ENCODE measurements around the gene PLCH2.

PLCH2 gene

DNA sequence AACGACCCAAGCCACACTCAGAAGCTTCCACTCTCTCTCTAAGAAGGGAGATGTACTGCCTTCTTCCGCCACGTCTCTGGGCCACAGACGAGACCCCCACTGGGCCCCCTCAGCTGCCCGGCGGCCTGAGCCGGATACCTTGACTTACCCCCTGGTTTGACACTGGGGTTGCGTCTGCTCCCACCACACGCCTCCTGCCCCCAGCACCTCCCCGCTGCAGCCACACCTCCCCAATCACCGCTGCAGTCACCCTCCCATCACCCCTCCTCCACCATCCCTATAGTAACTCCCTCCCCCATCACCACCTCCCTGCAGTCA is 39.6 kb downstream of the PLCH2 start:
- DNase-seq (ENCODE audit: low spot score) = no peak

DNA sequence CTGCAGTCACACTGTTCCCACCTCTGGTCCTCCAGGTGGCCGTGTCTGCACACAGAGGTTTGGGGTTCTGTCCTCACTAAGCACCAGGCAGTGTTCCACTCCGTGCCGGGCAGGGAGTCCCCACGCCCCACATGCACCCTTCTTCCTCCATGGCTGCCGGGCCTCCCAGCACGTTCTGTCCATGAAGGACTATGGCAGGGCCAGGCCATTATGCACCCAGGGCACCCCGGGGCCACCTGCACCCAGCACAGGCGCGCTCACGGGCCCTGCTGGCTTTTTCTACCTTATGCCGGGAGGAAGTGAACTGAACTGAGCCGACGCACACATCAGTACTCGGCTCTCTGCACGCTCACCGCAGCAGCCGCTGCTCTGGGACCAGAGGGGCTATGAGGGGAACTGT is 40.0 kb downstream of the PLCH2 start:
- no peak for DNase-seq (ENCODE audit: low spot score)

GRCh38 chr1:2516946-2517345 is 40.9 kb downstream of the PLCH2 start:
- no peak for DNase-seq (ENCODE audit: low spot score)

- DNase-seq (ENCODE audit: low spot score) = no peak
These were observed 41.9 kb downstream of the PLCH2 start for GRCh38 chr1:2517966-2518365.

GRCh38 chr1:2518528-2518927 is 42.4 kb downstream of the PLCH2 start:
- DNase-seq (ENCODE audit: low spot score) = no peak

DNA sequence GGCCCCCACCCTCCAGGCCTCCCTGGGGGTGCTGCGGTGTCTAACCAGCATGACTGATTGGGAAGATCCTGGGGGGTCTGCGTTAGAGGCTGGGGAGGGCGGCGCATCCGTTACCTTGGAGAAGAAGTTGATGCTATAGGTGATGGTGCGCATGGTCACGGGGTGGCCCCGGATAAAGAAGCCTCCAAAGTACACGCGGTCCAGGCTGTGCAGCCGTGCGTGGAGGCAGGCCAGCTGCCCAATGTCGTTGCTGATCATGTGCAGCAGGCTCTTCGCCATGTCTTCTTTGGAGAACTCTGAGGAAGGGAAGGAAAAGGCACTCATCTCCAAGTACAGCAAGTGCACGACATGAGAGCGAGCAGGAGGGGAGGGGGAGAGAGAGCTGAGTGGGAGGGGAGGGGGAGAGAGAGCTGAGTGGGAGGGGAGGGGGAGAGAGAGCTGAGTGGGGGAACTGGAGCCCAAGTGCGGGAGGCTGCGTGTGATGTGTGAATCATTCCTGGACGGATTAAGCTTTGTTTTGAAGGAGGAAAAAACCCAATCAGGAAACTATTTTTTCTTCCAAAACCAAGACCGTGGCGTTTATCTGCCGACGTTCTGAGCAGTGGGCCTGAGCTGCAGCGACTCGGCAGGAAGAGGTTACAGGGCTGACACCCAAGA is 43.1 kb downstream of the PLCH2 start:
- no peak for DNase-seq (ENCODE audit: low spot score)

- no peak for DNase-seq (ENCODE audit: low spot score)
These were observed 43.6 kb downstream of the PLCH2 start for GRCh38 chr1:2519729-2520128.

GRCh38 chr1:2520206-2520605 is 44.1 kb downstream of the PLCH2 start:
- DNase-seq (ENCODE audit: low spot score) = no peak

GRCh38 chr1:2520806-2521205 is 44.7 kb downstream of the PLCH2 start:
- DNase-seq (ENCODE audit: low spot score) = no peak

- no peak for DNase-seq (ENCODE audit: low spot score)
These were observed 46.1 kb downstream of the PLCH2 start for GRCh38 chr1:2522230-2522629.

- no peak for DNase-seq (ENCODE audit: low spot score)
These were observed 47.3 kb downstream of the PLCH2 start for GRCh38 chr1:2523191-2523890.

DNA sequence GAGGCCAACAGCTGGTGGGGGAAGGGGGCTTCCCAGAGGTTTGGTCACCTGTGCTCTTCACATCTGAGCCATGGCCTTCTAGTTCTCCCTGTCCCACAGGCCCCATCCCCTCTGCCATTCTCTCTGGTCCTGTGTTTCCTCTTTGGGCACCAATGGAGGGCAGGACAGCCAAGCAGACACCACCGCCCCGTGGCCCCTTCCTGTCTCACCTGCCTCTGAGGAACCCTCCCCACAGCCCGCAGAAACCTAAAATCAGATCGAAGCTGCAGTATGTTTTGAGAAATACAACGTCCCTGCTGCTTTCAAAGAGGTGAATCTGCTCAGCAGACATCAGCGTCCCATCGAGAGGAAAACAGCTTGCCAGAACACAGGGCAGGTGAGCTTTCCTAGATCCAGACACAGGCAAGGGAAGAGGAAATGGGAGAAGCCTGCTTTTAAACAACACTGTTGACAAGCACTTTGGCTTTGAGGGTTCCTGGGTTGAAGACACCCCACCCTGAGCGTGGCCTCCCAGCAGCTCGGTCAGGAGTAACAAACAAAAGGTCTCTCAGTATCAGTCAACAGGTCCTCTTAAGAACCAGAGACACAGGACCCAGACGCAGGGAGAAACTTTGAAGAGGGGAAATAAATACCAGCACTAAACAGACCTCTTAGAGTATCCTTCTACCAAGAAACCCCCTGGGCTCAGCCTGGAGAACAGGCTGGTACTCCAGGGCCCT is 48.0 kb downstream of the PLCH2 start:
- no peak for DNase-seq (ENCODE audit: low spot score)

DNA sequence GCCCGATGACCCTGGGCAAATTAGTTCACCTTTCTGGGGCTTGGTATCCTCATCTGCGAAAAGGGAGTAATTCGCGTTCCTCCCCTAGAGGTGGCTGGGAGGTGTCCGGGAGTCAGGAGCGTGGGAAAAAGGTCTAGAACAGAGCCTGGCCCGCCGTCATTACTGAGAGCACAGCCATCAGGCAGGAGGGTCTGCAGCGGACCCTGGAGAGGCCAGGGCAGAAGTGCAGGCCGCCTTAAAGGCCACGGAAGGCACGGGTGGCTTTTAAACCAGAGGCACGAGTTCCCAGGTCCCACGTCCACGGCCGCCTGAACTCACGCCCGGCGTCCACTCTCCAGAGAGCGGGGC is 49.5 kb downstream of the PLCH2 start:
- no peak for DNase-seq (ENCODE audit: low spot score)

DNA sequence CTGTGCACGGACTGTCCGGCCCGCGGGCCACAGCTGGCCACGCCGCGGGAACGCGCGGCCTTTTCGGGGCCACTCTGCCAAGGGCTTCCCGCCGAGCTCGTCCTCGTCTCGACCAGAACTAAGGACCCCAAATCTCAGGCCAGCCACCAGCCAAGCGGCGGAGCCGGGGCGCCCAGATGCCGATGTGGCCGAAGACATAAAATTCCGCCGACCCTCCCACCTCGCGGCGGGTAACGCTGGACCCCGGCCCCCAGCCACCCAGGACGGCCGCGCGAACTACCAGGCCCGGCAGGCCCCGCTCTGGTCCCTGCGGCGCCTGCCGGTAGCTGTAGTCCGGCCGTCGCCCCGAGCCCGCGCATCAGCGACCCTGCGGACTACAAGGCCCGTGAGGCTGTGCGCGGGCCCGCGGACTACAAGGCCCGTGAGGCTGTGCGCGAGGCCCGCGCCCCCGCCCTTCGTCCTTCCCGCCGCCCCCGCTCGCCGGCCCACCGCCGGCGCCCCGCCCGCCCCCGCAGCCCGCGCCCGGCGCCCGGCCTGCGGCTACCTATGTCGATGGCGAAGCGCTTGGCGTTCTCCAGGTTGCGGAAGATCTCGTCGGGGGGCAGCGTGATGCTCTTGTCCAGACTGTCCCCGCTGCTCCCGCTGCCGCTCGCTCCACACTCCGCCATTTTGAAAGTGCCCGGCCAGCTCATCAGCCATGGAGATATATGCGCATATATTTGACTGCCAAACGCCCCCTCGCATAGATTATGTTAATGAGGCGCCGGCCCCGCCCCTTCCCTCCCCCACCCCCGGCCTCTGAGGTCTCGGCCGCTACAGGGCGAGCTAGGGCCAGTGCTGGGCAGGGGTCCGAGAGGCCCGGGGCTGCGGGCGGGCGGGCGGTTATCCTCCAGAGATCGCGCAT is 50.1 kb downstream of the PLCH2 start, which contains the start of gene PANK4:
Gene PANK4, minus strand, starts transcription at position 677 of the 904 bp plus-strand sequence. Its CDS starts 9 bp downstream, at position 668.
- DNase-seq (ENCODE audit: low spot score) = peak; percentile 88

- DNase-seq (ENCODE audit: low spot score) = peak; percentile 14
These were observed 50.9 kb downstream of the PLCH2 start for GRCh38 chr1:2526824-2527555.

DNA sequence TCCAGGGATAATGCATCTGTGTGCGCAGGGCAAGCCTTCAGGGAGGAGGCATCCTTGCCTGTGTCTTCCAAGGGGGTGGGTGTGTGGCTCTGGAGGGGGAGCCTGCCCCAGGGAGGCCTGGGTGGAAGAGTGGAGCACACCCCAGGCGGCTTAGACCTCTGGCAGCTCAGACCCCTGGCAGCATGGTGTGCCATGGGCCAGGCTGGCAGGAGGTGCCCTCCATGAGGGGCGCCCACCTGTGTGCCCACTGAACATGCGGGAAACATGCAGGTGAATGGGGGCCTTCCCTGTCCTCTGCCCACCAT is 51.4 kb downstream of the PLCH2 start:
- DNase-seq (ENCODE audit: low spot score) = no peak

GRCh38 chr1:2528016-2528415 is 51.9 kb downstream of the PLCH2 start:
- no peak for DNase-seq (ENCODE audit: low spot score)

GRCh38 chr1:2528611-2528965 is 52.5 kb downstream of the PLCH2 start:
- DNase-seq (ENCODE audit: low spot score) = no peak

GRCh38 chr1:2528966-2529783 is 53.1 kb downstream of the PLCH2 start:
- DNase-seq (ENCODE audit: low spot score) = no peak

- no peak for DNase-seq (ENCODE audit: low spot score)
These were observed 53.9 kb downstream of the PLCH2 start, which contains the start of gene HES5 for GRCh38 chr1:2529784-2530512. Gene HES5, minus strand, starts transcription at chr1:2530263. Its CDS starts 99 bp downstream, at chr1:2530164.

All from COLO829 (cell line).